ENCODE results near the gene SPDYE2B. TPM values are rescaled to one million over a fixed set of nuclear protein-coding genes. Genes with fewer than 3 reads are reported as not detected.
"Not testable (repeated sequence)": the region's sequence is repeated elsewhere in the genome, so short reads cannot be mapped to it uniquely, and the experiment has no call there.

SPDYE2B gene
- total and polyA plus RNA-seq, 2 experiments from 2014 or later, result not detected

GRCh38 chr7:102675545-102675944 lies 25.4 kb downstream of the SPDYE2B start:
- H3K4me3 ChIP-seq; H3K4me1 ChIP-seq (ENCODE audit: insufficient read depth); H3K79me2 ChIP-seq (ENCODE audit: insufficient read depth); H3K9me3 ChIP-seq (ENCODE audit: low read depth); H3K27me3 ChIP-seq (replicated peaks; ENCODE audit: insufficient read depth); H4K20me1 ChIP-seq (ENCODE audit: insufficient read depth); H3K9ac ChIP-seq; H3K9me2 ChIP-seq (ENCODE audit: insufficient read depth); in situ Hi-C loops (cut with MboI); H3F3A ChIP-seq (ENCODE audit: insufficient read depth); H3K4me2 ChIP-seq (ENCODE audit: unreplicated experiment); H2AFZ ChIP-seq; DNase-seq; H3K27ac ChIP-seq; H3K36me3 ChIP-seq (ENCODE audit: low read depth): not testable (repeated sequence)
- 88 to 100% methylated on average over 1 of the region's 2 CpGs for WGBS, 2 experiments (ENCODE audit: low coverage in 1 of 2, low lambda C conversion rate in 2 of 2, missing lambda C conversion rate in 2 of 2)

- DNase-seq; H3K79me2 ChIP-seq (ENCODE audit: insufficient read depth); H3K9me2 ChIP-seq (ENCODE audit: insufficient read depth); H3K4me3 ChIP-seq; H4K20me1 ChIP-seq (ENCODE audit: insufficient read depth); H2AFZ ChIP-seq; H3K27ac ChIP-seq; H3K36me3 ChIP-seq (ENCODE audit: low read depth); H3K9me3 ChIP-seq (ENCODE audit: low read depth); H3K9ac ChIP-seq; H3F3A ChIP-seq (ENCODE audit: insufficient read depth); H3K4me2 ChIP-seq (ENCODE audit: unreplicated experiment); H3K27me3 ChIP-seq (replicated peaks; ENCODE audit: insufficient read depth); H3K4me1 ChIP-seq (ENCODE audit: insufficient read depth); in situ Hi-C loops (cut with MboI): not testable (repeated sequence)
- no CpG with 5 or more reads among the region's 5 CpGs for WGBS, 2 experiments (ENCODE audit: low coverage in 1 of 2, low lambda C conversion rate in 2 of 2, missing lambda C conversion rate in 2 of 2)
Observed at GRCh38 chr7:102680780-102681179, 30.7 kb downstream of the SPDYE2B start.

- H3K9ac ChIP-seq; H3K79me2 ChIP-seq (ENCODE audit: insufficient read depth); H3K9me3 ChIP-seq (ENCODE audit: low read depth); H3K4me3 ChIP-seq; H3K4me1 ChIP-seq (ENCODE audit: insufficient read depth); H3K36me3 ChIP-seq (ENCODE audit: low read depth); in situ Hi-C loops (cut with MboI); H3K27ac ChIP-seq; H3K4me2 ChIP-seq (ENCODE audit: unreplicated experiment); DNase-seq; H3F3A ChIP-seq (ENCODE audit: insufficient read depth); H2AFZ ChIP-seq; H3K27me3 ChIP-seq (replicated peaks; ENCODE audit: insufficient read depth); H4K20me1 ChIP-seq (ENCODE audit: insufficient read depth); H3K9me2 ChIP-seq (ENCODE audit: insufficient read depth): not testable (repeated sequence)
- WGBS, 2 experiments (ENCODE audit: low coverage in 1 of 2, low lambda C conversion rate in 2 of 2, missing lambda C conversion rate in 2 of 2), result no CpG with 5 or more reads among the region's 5 CpGs
Observed at GRCh38 chr7:102682560-102682959, 32.4 kb downstream of the SPDYE2B start.

- in situ Hi-C loops (cut with MboI); H3K9me3 ChIP-seq (ENCODE audit: low read depth): not testable (repeated sequence)
- WGBS, 2 experiments (ENCODE audit: low coverage in 1 of 2, low lambda C conversion rate in 2 of 2, missing lambda C conversion rate in 2 of 2), result no CpG with 5 or more reads among the region's 37 CpGs
Observed at GRCh38 chr7:102688299-102689036, 38.3 kb downstream of the SPDYE2B start.

DNA sequence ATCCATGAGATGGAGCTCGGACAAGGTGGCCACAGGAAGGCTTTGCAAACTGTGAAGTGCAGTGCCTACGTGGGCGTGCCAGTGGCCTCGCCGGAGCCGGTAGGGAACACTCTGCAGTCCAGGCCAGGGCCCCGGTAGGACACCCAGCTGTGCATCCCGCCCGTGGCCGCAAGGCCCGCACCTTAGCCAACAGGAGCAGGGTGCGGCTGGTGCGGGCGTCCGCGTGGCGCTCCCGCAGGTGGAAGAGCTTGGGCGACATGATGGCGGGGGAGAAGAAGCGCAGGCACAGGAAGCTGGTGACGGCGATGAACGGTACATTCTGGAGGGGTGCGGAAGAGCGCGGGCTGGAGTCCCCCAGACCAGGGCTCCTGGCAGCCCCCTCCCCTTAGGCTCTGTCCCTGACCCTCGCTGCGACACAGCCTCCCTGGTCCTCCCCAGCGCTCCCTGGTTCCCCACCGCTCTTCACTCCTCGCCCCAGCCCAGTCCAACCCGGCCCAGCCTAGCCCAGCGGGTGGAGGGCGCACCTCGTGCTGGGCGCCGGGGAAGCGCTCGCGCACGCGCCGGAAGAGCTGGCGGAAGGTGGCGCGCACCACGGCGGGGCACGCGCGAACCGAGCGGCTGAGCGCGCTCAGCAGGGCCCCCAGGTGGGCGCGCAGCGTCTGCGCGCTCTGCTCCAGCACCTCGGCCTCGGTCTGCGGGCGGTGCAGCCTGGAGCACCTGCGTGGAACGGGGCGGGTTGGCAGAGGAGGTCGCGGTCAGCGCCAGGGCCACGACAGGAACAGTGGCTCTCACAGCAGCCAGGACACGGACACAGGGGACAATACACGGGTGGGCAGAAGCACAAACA lies 39.5 kb downstream of the SPDYE2B start:
- in situ Hi-C loops (cut with MboI), result not testable (repeated sequence)
- WGBS, 2 experiments (ENCODE audit: low coverage in 1 of 2, low lambda C conversion rate in 2 of 2, missing lambda C conversion rate in 2 of 2), result 100% methylated on average over 9 of the region's 74 CpGs; no CpG with 5 or more reads in 1 of the 2 experiments

More at GRCh38 chr7:102688299-102689036, 38.3 kb downstream of the SPDYE2B start:
- H3K27ac ChIP-seq; H3K9me2 ChIP-seq (ENCODE audit: insufficient read depth); H3K79me2 ChIP-seq (ENCODE audit: insufficient read depth); H3F3A ChIP-seq (ENCODE audit: insufficient read depth); H3K9ac ChIP-seq; H3K4me3 ChIP-seq; H2AFZ ChIP-seq; H3K4me1 ChIP-seq (ENCODE audit: insufficient read depth); H4K20me1 ChIP-seq (ENCODE audit: insufficient read depth); H3K36me3 ChIP-seq (ENCODE audit: low read depth); H3K4me2 ChIP-seq (ENCODE audit: unreplicated experiment); H3K27me3 ChIP-seq (replicated peaks; ENCODE audit: insufficient read depth); DNase-seq: not testable (repeated sequence)

DNA sequence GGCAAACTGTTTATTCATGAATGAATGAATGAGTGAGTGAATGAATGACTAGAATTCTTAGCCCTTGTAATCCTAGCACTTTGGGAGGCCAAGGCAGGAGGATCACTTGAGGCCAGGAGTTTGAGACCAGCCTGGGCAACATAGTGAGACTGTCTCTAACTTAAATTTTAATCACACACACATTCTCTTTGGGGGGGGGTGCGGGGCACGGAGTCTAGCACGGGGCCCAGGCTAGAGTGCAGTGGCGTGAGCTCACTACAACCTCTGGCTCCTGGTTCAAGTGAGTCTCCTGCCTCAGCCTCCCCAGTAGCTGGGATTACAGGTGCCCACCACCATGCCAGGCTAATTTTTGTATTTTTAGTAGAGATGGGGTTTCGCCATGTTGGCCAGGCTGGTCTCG lies 40.5 kb downstream of the SPDYE2B start:
- H3K4me2 ChIP-seq (ENCODE audit: unreplicated experiment); H3K4me3 ChIP-seq; H3K27me3 ChIP-seq (replicated peaks; ENCODE audit: insufficient read depth); in situ Hi-C loops (cut with MboI); H3K9me2 ChIP-seq (ENCODE audit: insufficient read depth); H3K9ac ChIP-seq; DNase-seq; H2AFZ ChIP-seq; H3K4me1 ChIP-seq (ENCODE audit: insufficient read depth); H3K27ac ChIP-seq; H3F3A ChIP-seq (ENCODE audit: insufficient read depth); H3K36me3 ChIP-seq (ENCODE audit: low read depth); H3K9me3 ChIP-seq (ENCODE audit: low read depth); H4K20me1 ChIP-seq (ENCODE audit: insufficient read depth); H3K79me2 ChIP-seq (ENCODE audit: insufficient read depth): not testable (repeated sequence)
- WGBS, 2 experiments (ENCODE audit: low coverage in 1 of 2, low lambda C conversion rate in 2 of 2, missing lambda C conversion rate in 2 of 2), result 86 to 100% methylated on average over 1 to 4 of the region's 6 CpGs

More for the DNA sequence above, 39.5 kb downstream of the SPDYE2B start:
- not testable (repeated sequence) for DNase-seq; H3K27me3 ChIP-seq (replicated peaks; ENCODE audit: insufficient read depth); H3K79me2 ChIP-seq (ENCODE audit: insufficient read depth); H3K36me3 ChIP-seq (ENCODE audit: low read depth); H3K27ac ChIP-seq; H3K9me2 ChIP-seq (ENCODE audit: insufficient read depth); H3K4me1 ChIP-seq (ENCODE audit: insufficient read depth); H3K9me3 ChIP-seq (ENCODE audit: low read depth); H3F3A ChIP-seq (ENCODE audit: insufficient read depth); H2AFZ ChIP-seq; H4K20me1 ChIP-seq (ENCODE audit: insufficient read depth); H3K4me3 ChIP-seq; H3K4me2 ChIP-seq (ENCODE audit: unreplicated experiment); H3K9ac ChIP-seq

DNA sequence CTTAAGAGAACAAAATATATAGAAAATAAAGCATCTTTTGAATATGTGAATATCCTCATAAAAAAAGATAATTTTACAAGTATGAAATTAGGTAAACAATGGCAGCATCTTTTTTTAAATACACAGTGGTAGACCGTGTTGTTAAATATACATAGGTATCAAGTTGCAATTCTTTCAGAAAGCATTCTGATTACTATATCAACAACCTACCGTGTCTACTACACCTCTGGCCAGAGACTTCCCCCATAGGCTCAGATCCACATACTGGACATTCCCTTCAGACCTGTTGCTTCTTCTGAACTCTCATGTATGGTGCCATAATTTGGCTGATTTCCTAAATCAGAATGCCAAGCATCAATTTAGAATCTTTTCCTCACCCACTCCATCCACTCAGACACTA lies 43.9 kb downstream of the SPDYE2B start:
- H3K4me1 ChIP-seq (ENCODE audit: insufficient read depth); H3K27ac ChIP-seq; H3K36me3 ChIP-seq (ENCODE audit: low read depth); H3K9me3 ChIP-seq (ENCODE audit: low read depth); H3K4me2 ChIP-seq (ENCODE audit: unreplicated experiment); DNase-seq; H3K9me2 ChIP-seq (ENCODE audit: insufficient read depth); H2AFZ ChIP-seq; H3F3A ChIP-seq (ENCODE audit: insufficient read depth); H4K20me1 ChIP-seq (ENCODE audit: insufficient read depth); H3K4me3 ChIP-seq; H3K9ac ChIP-seq; H3K79me2 ChIP-seq (ENCODE audit: insufficient read depth); in situ Hi-C loops (cut with MboI): not testable (repeated sequence)
- WGBS, 2 experiments (ENCODE audit: low coverage in 1 of 2, low lambda C conversion rate in 2 of 2, missing lambda C conversion rate in 2 of 2), result 44 to 51% methylated on average over 2 of the region's 2 CpGs
- peaks cover 10% of the 10 kb centered on the region for H3K27me3 ChIP-seq (replicated peaks; ENCODE audit: insufficient read depth)

All from GM23248 (cell line).